GM18951 (cell line): ENCODE results near the gene JPH3.
"Not testable (repeated sequence)": the region's sequence is repeated elsewhere in the genome, so short reads cannot be mapped to it uniquely, and the experiment has no call there.

Source experiments
- POLR2A ChIP-seq: IDR thresholded peaks from 4 replicates; pipeline ENCODE4 v1.6.1; 2011; ENCODE audit warnings: mild to moderate bottlenecking; ENCODE audit not compliant: insufficient read length, insufficient read depth; ENCODE audit errors: extremely low read depth
- in situ Hi-C: fragments of 300-500 bp; cut with MboI; formaldehyde crosslinking; loops from one replicate; pipeline ENCODE4 v1.12.0; 2022; ENCODE audit warnings: low sequenced_read_pairs, mixed read lengths, inconsistent platforms; ENCODE audit not compliant: unreplicated experiment

The JPH3 gene

GRCh38 chr16:87664792-87665191 is 62.5 kb downstream of the JPH3 start:
- in situ Hi-C loops, result no loop called here
- TF ChIP-seq POLR2A, result no peak

GRCh38 chr16:87665193-87665592 is 62.9 kb downstream of the JPH3 start:
- in situ Hi-C loops, result no loop called here
- TF ChIP-seq POLR2A, result no peak

- in situ Hi-C loops, result no loop called here
- no peak for TF ChIP-seq POLR2A
Observed at GRCh38 chr16:87666919-87667318, 64.6 kb downstream of the JPH3 start.

- in situ Hi-C loops, result no loop called here
- TF ChIP-seq POLR2A, result no peak
Observed at GRCh38 chr16:87667443-87667842, 65.1 kb downstream of the JPH3 start.

- in situ Hi-C loops, result no loop called here
- TF ChIP-seq POLR2A, result no peak
Observed at GRCh38 chr16:87667946-87668345, 65.6 kb downstream of the JPH3 start.

- in situ Hi-C loops, result no loop called here
- no peak for TF ChIP-seq POLR2A
Observed at GRCh38 chr16:87669672-87670071, 67.4 kb downstream of the JPH3 start.

- no peak for TF ChIP-seq POLR2A
Observed at GRCh38 chr16:87671221-87671620, 68.9 kb downstream of the JPH3 start.

GRCh38 chr16:87671715-87672270 is 69.5 kb downstream of the JPH3 start:
- no peak for TF ChIP-seq POLR2A
- in situ Hi-C loops, result no loop called here

More at GRCh38 chr16:87671221-87671620, 68.9 kb downstream of the JPH3 start:
- in situ Hi-C loops, result no loop called here

GRCh38 chr16:87674419-87674818 is 72.1 kb downstream of the JPH3 start:
- in situ Hi-C loops, result no loop called here
- no peak for TF ChIP-seq POLR2A

- TF ChIP-seq POLR2A, result no peak
- in situ Hi-C loops, result no loop called here
Observed at GRCh38 chr16:87675111-87675719, 72.9 kb downstream of the JPH3 start.

GRCh38 chr16:87677830-87678229 is 75.5 kb downstream of the JPH3 start:
- no peak for TF ChIP-seq POLR2A
- in situ Hi-C loops, result no loop called here

- no peak for TF ChIP-seq POLR2A
- in situ Hi-C loops, result no loop called here
Observed at GRCh38 chr16:87678618-87679017, 76.3 kb downstream of the JPH3 start.

- in situ Hi-C loops, result no loop called here
- no peak for TF ChIP-seq POLR2A
Observed at GRCh38 chr16:87679593-87680271, 77.4 kb downstream of the JPH3 start.

- in situ Hi-C loops, result no loop called here
- TF ChIP-seq POLR2A, result no peak
Observed at GRCh38 chr16:87680272-87680644, 78.0 kb downstream of the JPH3 start.

- in situ Hi-C loops, result not testable (repeated sequence)
Observed at GRCh38 chr16:87681051-87681602, 78.8 kb downstream of the JPH3 start.
